Astrocyte of the spinal cord (primary cell): ENCODE data around the gene EIF4E1B.

Experiments used
- DNase-seq: peaks from one replicate; pipeline ENCODE4 v3.0.0; 2011; ENCODE audit warnings: low read depth, low spot score
- H3K4me3 ChIP-seq: 2 replicates; pipeline ENCODE4 v1.5.1; 2011; ENCODE audit warnings: low read depth, mild to moderate bottlenecking, low read length, moderate library complexity
- CTCF ChIP-seq: IDR thresholded peaks from 2 replicates; pipeline ENCODE4 v1.5.1; 2012; ENCODE audit warnings: low read depth, mild to moderate bottlenecking, low read length, inconsistent platforms
- in situ Hi-C: cut with HindIII; loops from 2 replicates; pipeline ENCODE4 v1.10.0; 2017; ENCODE audit warnings: low sequenced_read_pairs

The EIF4E1B gene

GRCh38 chr5:176639208-176639607, 8.7 kb downstream of the EIF4E1B start:
- no peak for DNase-seq
- no peak overlapping the region for H3K4me3 ChIP-seq
- in situ Hi-C loops: no loop called here
- TF ChIP-seq CTCF: no peak

- H3K4me3 ChIP-seq: no peak overlapping the region
- DNase-seq: no peak
- TF ChIP-seq CTCF: no peak
- in situ Hi-C loops: no loop called here
Measured at GRCh38 chr5:176639981-176640380, 9.5 kb downstream of the EIF4E1B start.

- no peak for DNase-seq
- H3K4me3 ChIP-seq: no peak overlapping the region
- in situ Hi-C loops: no loop called here
- TF ChIP-seq CTCF: no peak
Measured at GRCh38 chr5:176640616-176641015, 10.1 kb downstream of the EIF4E1B start.

- no peak overlapping the region for H3K4me3 ChIP-seq
- DNase-seq: no peak
- in situ Hi-C loops: no loop called here
- TF ChIP-seq CTCF: no peak
Measured at GRCh38 chr5:176642675-176643490, 12.4 kb downstream of the EIF4E1B start.

GRCh38 chr5:176643491-176644219, 13.2 kb downstream of the EIF4E1B start:
- no peak overlapping the region for H3K4me3 ChIP-seq
- in situ Hi-C loops: no loop called here
- TF ChIP-seq CTCF: no peak
- DNase-seq: no peak

GRCh38 chr5:176644294-176644693, 13.8 kb downstream of the EIF4E1B start:
- no peak for DNase-seq
- H3K4me3 ChIP-seq: no peak overlapping the region
- no peak for TF ChIP-seq CTCF
- in situ Hi-C loops: no loop called here
